Neural progenitor cell (in vitro differentiated cells): Measurements from ENCODE around the gene KCNC4. TPM values are rescaled to one million over a fixed set of nuclear protein-coding genes. Genes with fewer than 3 reads are reported as not detected.

Experiments used
- DNase-seq: peaks from one replicate; pipeline ENCODE4 v3.0.0-alpha.2; 2016; ENCODE audit warnings: low spot score
- H2AFZ ChIP-seq: fragments of 200-600 bp; sonication (generic); replicated peaks from 2 replicates; pipeline ENCODE4 v1.6.1; 2016; ENCODE audit warnings: antibody characterized with exemption
- H3F3A ChIP-seq: fragments of 200-600 bp; sonication (generic); 2 replicates; pipeline ENCODE4 v1.6.1; 2016; ENCODE audit warnings: antibody characterized with exemption, low read depth
- H3K27ac ChIP-seq: fragments of 200-600 bp; sonication (generic); 2 replicates; pipeline ENCODE4 v1.5.1; 2016; ENCODE audit warnings: mild to moderate bottlenecking
- H3K27me3 ChIP-seq: fragments of 200-600 bp; sonication (generic); 2 replicates; pipeline ENCODE4 v1.6.1; 2016; ENCODE audit warnings: mild to moderate bottlenecking, moderate library complexity
- H3K36me3 ChIP-seq: fragments of 200-600 bp; sonication (generic); 2 replicates; pipeline ENCODE4 v1.5.1; 2016
- H3K4me1 ChIP-seq: fragments of 200-600 bp; sonication (generic); 2 replicates; pipeline ENCODE4 v1.6.1; 2016; ENCODE audit warnings: mixed run types
- H3K4me2 ChIP-seq: fragments of 200-600 bp; sonication (generic); 2 replicates; pipeline ENCODE4 v1.6.1; 2016
- H3K4me3 ChIP-seq: fragments of 200-600 bp; sonication (generic); 2 replicates; pipeline ENCODE4 v1.5.1; 2016
- H3K79me2 ChIP-seq: fragments of 200-600 bp; sonication (generic); 2 replicates; pipeline ENCODE4 v1.6.1; 2016; ENCODE audit warnings: low read depth
- H3K9ac ChIP-seq: fragments of 200-600 bp; sonication (generic); 2 replicates; pipeline ENCODE4 v1.6.1; 2016
- H3K9me3 ChIP-seq: fragments of 200-600 bp; sonication (generic); 2 replicates; pipeline ENCODE4 v1.5.1; 2016; ENCODE audit warnings: low read depth
- H4K20me1 ChIP-seq: fragments of 200-600 bp; sonication (generic); 2 replicates; pipeline ENCODE4 v1.6.1; 2016; ENCODE audit warnings: low read depth
- H3K27ac Mint-ChIP-seq: 3 replicates; pipeline ENCODE4 v1.8.0; 2021; ENCODE audit warnings: mixed read lengths
- H3K27me3 Mint-ChIP-seq: 2 replicates; pipeline ENCODE4 v1.8.0; 2022; ENCODE audit warnings: low read depth, mild to moderate bottlenecking, inconsistent platforms, moderate library complexity, mixed read lengths; ENCODE audit not compliant: insufficient read depth
- H3K36me3 Mint-ChIP-seq: 3 replicates; pipeline ENCODE4 v1.8.0; 2021; ENCODE audit warnings: mixed read lengths
- H3K4me1 Mint-ChIP-seq: 3 replicates; pipeline ENCODE4 v1.8.0; 2021; ENCODE audit warnings: mixed read lengths
- H3K4me3 Mint-ChIP-seq: 3 replicates; pipeline ENCODE4 v1.8.0; 2021; ENCODE audit warnings: mild to moderate bottlenecking, moderate library complexity, mixed read lengths
- H3K9me3 Mint-ChIP-seq: 3 replicates; pipeline ENCODE4 v1.8.0; 2020; ENCODE audit warnings: mixed read lengths
- EZH2 ChIP-seq: fragments of 200-600 bp; sonication (generic); IDR thresholded peaks from 2 replicates; pipeline ENCODE4 v1.6.1; 2017; ENCODE audit warnings: antibody characterized with exemption, mild to moderate bottlenecking, moderate library complexity
- EZH2phosphoT487 ChIP-seq: fragments of 200-600 bp; sonication (generic); IDR thresholded peaks from 2 replicates; pipeline ENCODE4 v1.6.1; 2017; ENCODE audit warnings: antibody characterized with exemption
- total RNA-seq: library from RNA; depleted of rRNA; stranded (reverse); fragments of >200 nt; gene quantifications from 2 replicates; pipeline ENCODE4 v1.2.3, GENCODE V29; 2015; ENCODE audit warnings: low replicate concordance
- TF ChIP-seq, protein P1 (sequence below): fragments of 200-600 bp; sonication (generic); IDR thresholded peaks from 2 replicates; pipeline ENCODE4 v1.5.1; 2017; ENCODE audit warnings: antibody characterized with exemption, mild to moderate bottlenecking

Gene KCNC4
- total RNA-seq, 1 donor from 2014 or later: 1.3 TPM

DNA sequence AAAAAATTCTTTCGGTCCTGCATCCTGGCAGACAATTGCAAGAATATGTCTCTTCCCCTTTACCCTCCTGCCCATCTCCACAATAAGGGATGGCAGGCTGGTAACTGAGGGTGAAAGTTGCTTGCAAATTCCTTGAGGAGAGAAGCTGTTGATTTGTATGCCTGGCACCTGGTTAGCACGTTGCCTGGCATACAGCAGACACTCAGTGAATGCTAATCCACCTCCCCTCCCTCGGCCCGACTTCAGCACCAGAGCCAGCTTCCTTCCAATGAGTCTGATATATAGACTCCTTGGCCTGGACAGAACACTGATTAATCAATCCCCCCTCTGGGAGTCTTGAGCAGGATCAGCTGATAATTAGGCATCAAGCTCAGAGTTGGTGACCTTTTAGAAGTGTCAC lies 39.1 kb downstream of the KCNC4 start:
- DNase-seq: no peak
- Histone ChIP-seq H3K4me3 (no peak overlapping the region), H3K79me2 (no peaks in the 10 kb centered on the region), H2AFZ (no peak overlapping the region), H3K36me3 (no peaks in the 10 kb centered on the region), H3K27ac (no peak overlapping the region), H4K20me1 (no peaks in the 10 kb centered on the region), H3K9ac (no peak overlapping the region), H3K27me3 (no peaks in the 10 kb centered on the region), H3F3A (no peaks in the 10 kb centered on the region), H3K9me3 (no peaks in the 10 kb centered on the region), H3K4me2 (no peak overlapping the region), H3K4me1 (no peaks in the 10 kb centered on the region)
- TF ChIP-seq EZH2: no peak
- no peak for TF ChIP-seq EZH2phosphoT487
- TF ChIP-seq, protein P1, sequence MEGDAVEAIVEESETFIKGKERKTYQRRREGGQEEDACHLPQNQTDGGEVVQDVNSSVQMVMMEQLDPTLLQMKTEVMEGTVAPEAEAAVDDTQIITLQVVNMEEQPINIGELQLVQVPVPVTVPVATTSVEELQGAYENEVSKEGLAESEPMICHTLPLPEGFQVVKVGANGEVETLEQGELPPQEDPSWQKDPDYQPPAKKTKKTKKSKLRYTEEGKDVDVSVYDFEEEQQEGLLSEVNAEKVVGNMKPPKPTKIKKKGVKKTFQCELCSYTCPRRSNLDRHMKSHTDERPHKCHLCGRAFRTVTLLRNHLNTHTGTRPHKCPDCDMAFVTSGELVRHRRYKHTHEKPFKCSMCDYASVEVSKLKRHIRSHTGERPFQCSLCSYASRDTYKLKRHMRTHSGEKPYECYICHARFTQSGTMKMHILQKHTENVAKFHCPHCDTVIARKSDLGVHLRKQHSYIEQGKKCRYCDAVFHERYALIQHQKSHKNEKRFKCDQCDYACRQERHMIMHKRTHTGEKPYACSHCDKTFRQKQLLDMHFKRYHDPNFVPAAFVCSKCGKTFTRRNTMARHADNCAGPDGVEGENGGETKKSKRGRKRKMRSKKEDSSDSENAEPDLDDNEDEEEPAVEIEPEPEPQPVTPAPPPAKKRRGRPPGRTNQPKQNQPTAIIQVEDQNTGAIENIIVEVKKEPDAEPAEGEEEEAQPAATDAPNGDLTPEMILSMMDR: no peak
- Mint-ChIP-seq H3K4me3 (no peak overlapping the region), H3K4me1 (no peaks in the 10 kb centered on the region), H3K9me3 (no peaks in the 10 kb centered on the region), H3K27ac (no peak overlapping the region), H3K27me3 (peaks cover 10% of the 10 kb centered on the region), H3K36me3 (no peaks in the 10 kb centered on the region)

DNA sequence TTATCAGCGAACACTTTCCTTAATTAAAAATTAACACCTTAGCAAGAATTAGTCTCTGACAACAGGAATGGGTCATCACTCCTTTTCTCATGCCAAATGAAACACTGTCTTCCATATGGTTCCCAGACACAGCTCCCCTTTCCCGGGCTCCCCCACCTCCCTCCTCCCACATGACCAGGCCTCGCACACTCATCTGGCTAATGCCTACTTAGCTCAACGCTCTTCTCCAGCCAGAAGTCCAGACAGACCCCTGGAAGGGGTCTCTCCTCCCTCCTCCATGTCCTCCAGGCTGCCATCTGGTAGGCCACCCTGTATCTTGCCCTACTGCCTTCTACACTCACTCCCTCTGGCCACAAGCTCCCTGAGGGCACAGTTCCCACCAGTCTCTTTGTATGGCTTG lies 39.9 kb downstream of the KCNC4 start:
- Mint-ChIP-seq H3K36me3 (no peaks in the 10 kb centered on the region), H3K4me3 (no peak overlapping the region), H3K9me3 (no peaks in the 10 kb centered on the region), H3K27me3 (peaks cover 10% of the 10 kb centered on the region), H3K27ac (no peak overlapping the region), H3K4me1 (peaks cover 2% of the 10 kb centered on the region)
- Histone ChIP-seq H3K79me2 (no peaks in the 10 kb centered on the region), H3K36me3 (no peaks in the 10 kb centered on the region), H3K4me2 (no peak overlapping the region), H3K4me1 (no peaks in the 10 kb centered on the region), H3K9ac (no peak overlapping the region), H3F3A (no peaks in the 10 kb centered on the region), H4K20me1 (no peaks in the 10 kb centered on the region), H3K27me3 (no peaks in the 10 kb centered on the region), H2AFZ (no peak overlapping the region), H3K4me3 (no peak overlapping the region), H3K9me3 (no peaks in the 10 kb centered on the region), H3K27ac (no peak overlapping the region)
- DNase-seq: no peak
- TF ChIP-seq, protein P1: no peak
- no peak for TF ChIP-seq EZH2

DNA sequence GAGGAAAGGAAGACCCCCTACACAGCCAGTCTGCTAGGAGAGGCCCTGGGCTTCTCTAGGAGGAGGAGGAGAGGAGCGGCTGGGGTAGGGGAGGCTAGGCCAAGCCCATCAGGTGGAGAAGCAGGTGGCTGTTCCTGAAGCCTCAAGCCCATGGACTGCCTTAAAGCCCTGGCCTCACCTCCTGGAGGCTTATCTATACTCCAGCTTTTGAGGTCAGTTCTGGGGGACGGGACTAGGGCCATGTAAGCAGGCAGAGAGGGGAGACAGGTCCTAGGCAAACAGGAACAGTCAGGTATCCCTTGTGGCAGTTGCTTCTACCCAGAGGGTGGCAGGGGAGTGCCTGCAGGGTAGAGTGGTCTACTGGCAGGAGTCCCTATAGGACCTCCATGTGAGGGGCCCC lies 40.6 kb downstream of the KCNC4 start:
- no peak overlapping the region for H3K9ac ChIP-seq
- H3K4me3 ChIP-seq: no peak overlapping the region
- peaks cover 9% of the 10 kb centered on the region for H3K4me1 Mint-ChIP-seq
- H3K27me3 ChIP-seq: no peaks in the 10 kb centered on the region
- H3K27ac Mint-ChIP-seq: no peak overlapping the region
- no peak for DNase-seq
- peaks cover 10% of the 10 kb centered on the region for H3K27me3 Mint-ChIP-seq
- H3K36me3 ChIP-seq: no peaks in the 10 kb centered on the region
- H3K4me3 Mint-ChIP-seq: no peak overlapping the region
- H3K79me2 ChIP-seq: no peaks in the 10 kb centered on the region
- no peak overlapping the region for H2AFZ ChIP-seq
- no peaks in the 10 kb centered on the region for H3F3A ChIP-seq
- H4K20me1 ChIP-seq: no peaks in the 10 kb centered on the region
- H3K36me3 Mint-ChIP-seq: no peaks in the 10 kb centered on the region
- no peaks in the 10 kb centered on the region for H3K9me3 ChIP-seq
- no peaks in the 10 kb centered on the region for H3K9me3 Mint-ChIP-seq
- H3K4me1 ChIP-seq: peaks cover 6% of the 10 kb centered on the region
- TF ChIP-seq, protein P1: no peak
- no peak for TF ChIP-seq EZH2phosphoT487
- TF ChIP-seq EZH2: no peak
- H3K27ac ChIP-seq: no peak overlapping the region
- H3K4me2 ChIP-seq: no peak overlapping the region

DNA sequence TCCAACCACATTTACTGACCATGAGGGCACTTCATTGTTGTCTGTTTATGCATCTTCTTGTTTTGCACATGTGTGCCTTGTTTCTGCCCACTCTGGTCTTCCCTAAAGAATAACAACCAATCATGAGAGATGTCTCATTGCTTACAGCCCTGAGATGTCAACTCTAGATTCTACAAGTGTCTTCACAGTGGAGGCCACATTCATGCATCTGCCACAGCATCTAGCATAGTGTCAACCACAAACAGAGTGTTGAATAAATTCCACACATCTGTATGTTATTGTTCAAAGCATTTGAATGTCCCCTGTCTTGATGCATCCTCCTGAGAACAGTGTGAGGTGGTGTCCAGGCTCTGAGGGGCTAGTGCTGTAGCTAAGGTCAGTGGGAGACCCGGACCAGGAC lies 43.1 kb downstream of the KCNC4 start:
- no peaks in the 10 kb centered on the region for H3K27me3 ChIP-seq
- no peaks in the 10 kb centered on the region for H3K9me3 Mint-ChIP-seq
- DNase-seq: no peak
- no peaks in the 10 kb centered on the region for H3K9me3 ChIP-seq
- no peak overlapping the region for H3K27ac Mint-ChIP-seq
- H3K4me1 ChIP-seq: peaks cover 7% of the 10 kb centered on the region
- H3K27me3 Mint-ChIP-seq: peaks cover 6% of the 10 kb centered on the region
- H3K4me1 Mint-ChIP-seq: peaks cover 13% of the 10 kb centered on the region
- H3K27ac ChIP-seq: no peak overlapping the region
- H3K4me3 ChIP-seq: no peak overlapping the region
- no peak overlapping the region for H3K9ac ChIP-seq
- no peaks in the 10 kb centered on the region for H4K20me1 ChIP-seq
- H3F3A ChIP-seq: no peaks in the 10 kb centered on the region
- no peak overlapping the region for H3K4me2 ChIP-seq
- H3K4me3 Mint-ChIP-seq: no peak overlapping the region
- no peak overlapping the region for H2AFZ ChIP-seq
- no peaks in the 10 kb centered on the region for H3K36me3 ChIP-seq
- no peaks in the 10 kb centered on the region for H3K36me3 Mint-ChIP-seq
- no peaks in the 10 kb centered on the region for H3K79me2 ChIP-seq
- TF ChIP-seq EZH2phosphoT487 (no peak), EZH2 (no peak)
- TF ChIP-seq, protein P1: no peak
